HG03432 (cell line): Measurements from ENCODE around the gene AMOTL2.

Experiments used
- ATAC-seq: cut with Tn5 transposase; IDR thresholded peaks from one replicate; pipeline ENCODE4 v1.9.1; 2021; ENCODE audit warnings: mild to moderate bottlenecking, moderate library complexity; ENCODE audit not compliant: unreplicated experiment

AMOTL2 gene

GRCh38 chr3:134380249-134380648 is 6.0 kb upstream of the AMOTL2 start:
- no peak for ATAC-seq

- ATAC-seq, result no peak
Measured at GRCh38 chr3:134378818-134379217, 4.6 kb upstream of the AMOTL2 start.

GRCh38 chr3:134378384-134378783 is 4.1 kb upstream of the AMOTL2 start:
- ATAC-seq, result no peak

GRCh38 chr3:134377896-134378295 is 3.6 kb upstream of the AMOTL2 start:
- no peak for ATAC-seq

- no peak for ATAC-seq
Measured at GRCh38 chr3:134376786-134377426, 2.7 kb upstream of the AMOTL2 start.

- ATAC-seq, result no peak
Measured at GRCh38 chr3:134376385-134376765, 2.1 kb upstream of the AMOTL2 start.

- no peak for ATAC-seq
Measured at GRCh38 chr3:134375582-134376384, 1.5 kb upstream of the AMOTL2 start.

- ATAC-seq, result no peak
Measured at GRCh38 chr3:134374791-134375581, 739 bp upstream of the AMOTL2 start.

GRCh38 chr3:134373271-134374104 is 759 bp downstream of the AMOTL2 start:
- ATAC-seq, result no peak

- ATAC-seq, result no peak
Measured at GRCh38 chr3:134372396-134373270, 1.6 kb downstream of the AMOTL2 start.

GRCh38 chr3:134371542-134372324 is 2.5 kb downstream of the AMOTL2 start:
- ATAC-seq, result no peak

GRCh38 chr3:134370611-134371531 is 3.4 kb downstream of the AMOTL2 start:
- no peak for ATAC-seq

- ATAC-seq, result no peak
Measured at GRCh38 chr3:134369861-134370596, 4.2 kb downstream of the AMOTL2 start.

- ATAC-seq, result no peak
Measured at GRCh38 chr3:134369231-134369741, 5.0 kb downstream of the AMOTL2 start.

GRCh38 chr3:134368751-134369105 is 5.5 kb downstream of the AMOTL2 start:
- ATAC-seq, result no peak

- no peak for ATAC-seq
Measured at GRCh38 chr3:134367869-134368750, 6.1 kb downstream of the AMOTL2 start.
